ENCODE measurements around the gene UQCRC2. TPM values are rescaled to one million over a fixed set of nuclear protein-coding genes. Genes with fewer than 3 reads are reported as not detected.

Gene UQCRC2
- total RNA-seq, 1 donor from 2014 or later, result 194 TPM

DNA sequence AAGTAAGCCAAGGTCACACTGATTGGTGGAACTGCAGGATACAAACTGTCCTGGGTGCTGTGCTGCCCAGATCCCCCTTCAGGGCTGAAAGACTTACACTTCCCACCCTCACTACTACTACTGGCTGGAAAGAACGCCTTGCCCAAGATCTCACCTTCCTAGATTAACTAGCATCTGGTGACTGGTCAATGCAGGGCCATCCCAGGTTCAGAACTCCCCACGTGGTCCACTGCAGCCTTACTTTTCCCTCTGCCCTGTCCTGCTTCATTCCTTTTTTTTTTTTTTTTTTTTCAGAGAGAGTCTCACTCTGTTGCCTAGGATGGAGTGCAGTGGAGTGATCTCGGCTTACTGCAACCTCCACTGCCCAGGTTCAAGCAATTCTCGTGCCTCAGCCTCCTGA is 50.0 kb downstream of the UQCRC2 start:
- H3K27me3 Mint-ChIP-seq (ENCODE audit: unreplicated experiment), result peaks cover 2% of the 10 kb centered on the region
- no peak for TF ChIP-seq CTCF (IDR thresholded peaks at IDR 0.05; ENCODE audit: unreplicated experiment)
- H3K4me1 Mint-ChIP-seq (ENCODE audit: unreplicated experiment), result peaks cover 7% of the 10 kb centered on the region
- no peak overlapping the region for H3K4me3 Mint-ChIP-seq (ENCODE audit: unreplicated experiment)
- DNase-seq (ENCODE audit: low spot score), result no peak
- no peaks in the 10 kb centered on the region for H3K9me3 Mint-ChIP-seq (ENCODE audit: unreplicated experiment)
- H3K27ac Mint-ChIP-seq (ENCODE audit: unreplicated experiment), result no peak overlapping the region
- no peaks in the 10 kb centered on the region for H3K36me3 Mint-ChIP-seq (ENCODE audit: low read depth, unreplicated experiment)

DNA sequence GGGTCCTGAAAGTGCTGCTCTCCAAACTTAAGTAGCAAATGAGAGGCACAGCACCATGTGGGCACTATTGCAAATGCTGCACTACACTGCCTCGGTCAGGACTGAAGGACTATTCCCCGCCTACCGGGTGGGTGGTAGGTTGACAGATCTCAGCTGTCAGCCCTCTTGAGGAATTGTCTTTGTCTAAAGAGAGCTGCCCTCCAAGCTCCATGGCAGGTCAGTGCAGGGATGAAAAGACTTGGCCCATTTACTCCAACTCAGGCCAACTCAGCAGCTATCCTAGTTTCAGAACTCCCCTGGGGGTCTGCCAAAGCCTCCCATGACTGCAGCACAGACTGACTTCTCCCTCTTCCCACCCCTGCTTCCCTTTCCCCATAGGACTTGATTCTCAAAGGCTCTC is 51.2 kb downstream of the UQCRC2 start:
- H3K4me1 Mint-ChIP-seq (ENCODE audit: unreplicated experiment), result peaks cover 10% of the 10 kb centered on the region
- TF ChIP-seq CTCF (IDR thresholded peaks at IDR 0.05; ENCODE audit: unreplicated experiment), result no peak
- H3K27me3 Mint-ChIP-seq (ENCODE audit: unreplicated experiment), result peaks cover 2% of the 10 kb centered on the region
- H3K36me3 Mint-ChIP-seq (ENCODE audit: low read depth, unreplicated experiment), result no peaks in the 10 kb centered on the region
- no peak for DNase-seq (ENCODE audit: low spot score)
- no peak overlapping the region for H3K27ac Mint-ChIP-seq (ENCODE audit: unreplicated experiment)
- H3K4me3 Mint-ChIP-seq (ENCODE audit: unreplicated experiment), result no peak overlapping the region
- no peaks in the 10 kb centered on the region for H3K9me3 Mint-ChIP-seq (ENCODE audit: unreplicated experiment)

- H3K36me3 Mint-ChIP-seq (ENCODE audit: low read depth, unreplicated experiment), result no peaks in the 10 kb centered on the region
Observed at GRCh38 chr16:22005746-22006145, 52.6 kb downstream of the UQCRC2 start.

DNA sequence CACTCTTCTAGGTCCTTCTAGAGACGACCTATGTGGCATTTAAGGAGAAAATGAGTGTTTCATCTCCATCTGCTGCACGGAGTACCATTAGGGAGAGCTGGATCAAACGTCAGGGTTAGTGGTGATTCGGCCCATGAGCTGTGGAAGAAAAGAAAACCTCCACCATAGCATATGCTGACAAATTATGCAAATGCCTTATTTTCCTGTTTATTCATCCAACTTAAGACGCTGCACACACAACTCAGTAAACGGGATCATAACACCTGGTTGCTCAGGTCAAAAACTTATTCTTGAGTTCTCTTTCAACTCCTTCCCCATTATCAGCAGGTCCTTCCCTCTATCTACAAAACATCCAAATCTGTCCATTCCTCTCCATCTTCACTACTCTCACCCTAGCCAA is 53.5 kb downstream of the UQCRC2 start:
- DNase-seq (ENCODE audit: low spot score), result no peak
- Mint-ChIP-seq H3K4me1 (ENCODE audit: unreplicated experiment) (peaks cover 12% of the 10 kb centered on the region), H3K4me3 (ENCODE audit: unreplicated experiment) (peak overlapping the region; percentile 91), H3K36me3 (ENCODE audit: low read depth, unreplicated experiment) (no peaks in the 10 kb centered on the region), H3K27ac (ENCODE audit: unreplicated experiment) (no peak overlapping the region), H3K27me3 (ENCODE audit: unreplicated experiment) (peaks cover 2% of the 10 kb centered on the region), H3K9me3 (ENCODE audit: unreplicated experiment) (no peaks in the 10 kb centered on the region)
- TF ChIP-seq CTCF (IDR thresholded peaks at IDR 0.05; ENCODE audit: unreplicated experiment), result no peak

More at GRCh38 chr16:22005746-22006145, 52.6 kb downstream of the UQCRC2 start:
- peaks cover 2% of the 10 kb centered on the region for H3K27me3 Mint-ChIP-seq (ENCODE audit: unreplicated experiment)
- H3K9me3 Mint-ChIP-seq (ENCODE audit: unreplicated experiment), result no peaks in the 10 kb centered on the region
- DNase-seq (ENCODE audit: low spot score), result no peak
- H3K4me3 Mint-ChIP-seq (ENCODE audit: unreplicated experiment), result no peak overlapping the region
- H3K4me1 Mint-ChIP-seq (ENCODE audit: unreplicated experiment), result peaks cover 10% of the 10 kb centered on the region
- H3K27ac Mint-ChIP-seq (ENCODE audit: unreplicated experiment), result no peak overlapping the region
- TF ChIP-seq CTCF (IDR thresholded peaks at IDR 0.05; ENCODE audit: unreplicated experiment), result no peak

- TF ChIP-seq CTCF (IDR thresholded peaks at IDR 0.05; ENCODE audit: unreplicated experiment), result no peak
- H3K27ac Mint-ChIP-seq (ENCODE audit: unreplicated experiment), result no peak overlapping the region
Observed at GRCh38 chr16:22007159-22007508, 54.0 kb downstream of the UQCRC2 start.

More at GRCh38 chr16:22007159-22007508, 54.0 kb downstream of the UQCRC2 start:
- peak overlapping the region; percentile 91 for H3K4me3 Mint-ChIP-seq (ENCODE audit: unreplicated experiment)
- H3K27me3 Mint-ChIP-seq (ENCODE audit: unreplicated experiment), result peaks cover 2% of the 10 kb centered on the region
- no peaks in the 10 kb centered on the region for H3K36me3 Mint-ChIP-seq (ENCODE audit: low read depth, unreplicated experiment)
- DNase-seq (ENCODE audit: low spot score), result no peak
- H3K4me1 Mint-ChIP-seq (ENCODE audit: unreplicated experiment), result peaks cover 12% of the 10 kb centered on the region
- no peaks in the 10 kb centered on the region for H3K9me3 Mint-ChIP-seq (ENCODE audit: unreplicated experiment)

Measured in endothelial cell (in vitro differentiated cells).